ENCODE measurements around the gene OSBPL6. TPM values are rescaled to one million over a fixed set of nuclear protein-coding genes. Genes with fewer than 3 reads are reported as not detected.
A peak's percentile ranks its signal among the peaks of the same experiment; 100 is the strongest.

OSBPL6 gene
- total RNA-seq, 4 donors from 2014 or later, result 1.8 to 9.9 (median 2.8) TPM

DNA sequence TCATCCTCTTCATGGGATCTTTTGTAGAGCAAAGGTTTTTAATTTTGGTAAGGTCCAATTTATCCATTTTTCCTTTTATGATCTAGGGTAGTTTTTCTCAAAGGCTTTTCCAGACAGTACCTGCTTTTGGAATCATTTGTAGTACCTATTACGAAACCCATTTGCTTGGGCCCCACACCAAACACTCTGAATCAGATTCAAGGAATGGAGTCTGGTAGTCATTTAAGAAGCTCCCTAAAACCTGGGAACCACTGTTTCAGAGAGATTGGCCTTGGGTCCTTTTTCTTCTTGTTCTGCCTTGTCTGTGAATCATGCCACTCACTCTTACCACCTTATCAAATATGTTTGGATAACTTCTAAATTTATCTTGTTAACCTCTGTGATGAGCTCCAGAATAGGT, 40.3 kb downstream of the OSBPL6 start:
- Histone ChIP-seq H3K4me1 (no peaks in the 10 kb centered on the region), H3K4me3 (no peak overlapping the region), H3K36me3 (no peaks in the 10 kb centered on the region), H3K9me3 (no peaks in the 10 kb centered on the region), H3K27ac (no peak overlapping the region), H3K27me3 (no peaks in the 10 kb centered on the region)
- no peak for DNase-seq
- TF ChIP-seq, protein P1, sequence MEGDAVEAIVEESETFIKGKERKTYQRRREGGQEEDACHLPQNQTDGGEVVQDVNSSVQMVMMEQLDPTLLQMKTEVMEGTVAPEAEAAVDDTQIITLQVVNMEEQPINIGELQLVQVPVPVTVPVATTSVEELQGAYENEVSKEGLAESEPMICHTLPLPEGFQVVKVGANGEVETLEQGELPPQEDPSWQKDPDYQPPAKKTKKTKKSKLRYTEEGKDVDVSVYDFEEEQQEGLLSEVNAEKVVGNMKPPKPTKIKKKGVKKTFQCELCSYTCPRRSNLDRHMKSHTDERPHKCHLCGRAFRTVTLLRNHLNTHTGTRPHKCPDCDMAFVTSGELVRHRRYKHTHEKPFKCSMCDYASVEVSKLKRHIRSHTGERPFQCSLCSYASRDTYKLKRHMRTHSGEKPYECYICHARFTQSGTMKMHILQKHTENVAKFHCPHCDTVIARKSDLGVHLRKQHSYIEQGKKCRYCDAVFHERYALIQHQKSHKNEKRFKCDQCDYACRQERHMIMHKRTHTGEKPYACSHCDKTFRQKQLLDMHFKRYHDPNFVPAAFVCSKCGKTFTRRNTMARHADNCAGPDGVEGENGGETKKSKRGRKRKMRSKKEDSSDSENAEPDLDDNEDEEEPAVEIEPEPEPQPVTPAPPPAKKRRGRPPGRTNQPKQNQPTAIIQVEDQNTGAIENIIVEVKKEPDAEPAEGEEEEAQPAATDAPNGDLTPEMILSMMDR (IDR thresholded peaks at IDR 0.05), result no peak
- TF ChIP-seq POLR2A (IDR thresholded peaks at IDR 0.05), result no peak
- intact Hi-C loops (cut with DNase I; ENCODE audit: low total_unique reads), result no loop called here

DNA sequence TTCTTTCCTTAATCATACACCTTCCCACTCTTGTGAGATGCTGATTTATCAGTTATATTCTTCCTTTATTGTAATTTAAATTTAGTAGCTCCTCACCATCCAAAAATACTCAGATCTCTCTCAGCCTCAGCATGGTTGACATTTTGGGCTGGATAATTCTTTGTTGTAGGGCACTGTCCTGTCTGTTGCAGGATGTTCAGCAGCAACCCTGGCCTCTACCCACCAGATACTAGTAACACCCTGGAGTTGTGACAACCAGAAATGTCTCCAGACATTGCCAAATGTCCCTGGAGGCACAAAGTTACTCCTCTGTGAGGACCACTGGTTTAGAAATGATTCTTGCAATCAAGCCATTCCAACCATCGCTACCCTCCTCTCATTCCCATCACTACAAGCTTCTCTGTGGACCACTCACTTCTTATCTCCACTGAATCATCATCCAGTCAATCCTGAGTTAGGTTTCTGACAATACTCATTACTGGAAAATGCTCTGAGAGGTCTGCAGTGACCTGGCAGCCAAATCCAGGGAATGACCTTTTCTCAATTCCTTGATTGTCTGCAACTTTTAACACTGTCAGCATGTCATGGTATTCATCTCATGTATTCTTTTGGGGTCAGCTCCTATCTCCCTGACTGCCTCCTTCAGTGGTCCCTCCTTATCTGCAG, 43.3 kb downstream of the OSBPL6 start:
- no peak overlapping the region for H3K4me3 ChIP-seq
- H3K4me1 ChIP-seq, result peaks cover 0 to 8% of the 10 kb centered on the region in 2 donors
- no peaks in the 10 kb centered on the region for H3K27me3 ChIP-seq
- no peak for TF ChIP-seq POLR2A (IDR thresholded peaks at IDR 0.05)
- TF ChIP-seq, protein P1 (IDR thresholded peaks at IDR 0.05), result no peak
- H3K36me3 ChIP-seq, result no peaks in the 10 kb centered on the region
- H3K27ac ChIP-seq, result no peak overlapping the region
- H3K9me3 ChIP-seq, result no peaks in the 10 kb centered on the region
- DNase-seq, result no peak
- intact Hi-C loops (cut with DNase I; ENCODE audit: low total_unique reads), result no loop called here

DNA sequence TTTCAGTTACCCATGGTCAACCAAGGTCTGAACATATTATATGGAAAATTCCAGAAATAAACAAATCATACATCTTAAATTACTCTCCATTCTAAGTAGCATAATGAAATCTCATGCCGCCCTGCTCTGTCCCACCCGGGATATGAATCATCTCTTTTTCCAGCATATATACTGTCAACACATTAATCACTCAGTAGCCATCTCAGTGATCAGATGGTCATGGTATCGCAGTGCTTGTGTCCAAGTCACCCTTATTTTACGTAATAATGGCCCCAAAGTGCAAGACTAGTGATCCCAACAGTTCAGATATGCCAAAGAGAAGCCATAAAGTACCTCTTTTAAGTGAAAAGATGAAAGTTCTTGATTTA, 43.8 kb downstream of the OSBPL6 start:
- DNase-seq, result no peak
- Histone ChIP-seq H3K27me3 (no peaks in the 10 kb centered on the region), H3K4me3 (no peak overlapping the region), H3K27ac (no peak overlapping the region), H3K9me3 (no peaks in the 10 kb centered on the region), H3K36me3 (no peaks in the 10 kb centered on the region), H3K4me1 (peaks cover 0 to 8% of the 10 kb centered on the region in 2 donors)
- no peak for TF ChIP-seq POLR2A (IDR thresholded peaks at IDR 0.05)
- TF ChIP-seq, protein P1 (IDR thresholded peaks at IDR 0.05), result no peak
- intact Hi-C loops (cut with DNase I; ENCODE audit: low total_unique reads), result no loop called here

DNA sequence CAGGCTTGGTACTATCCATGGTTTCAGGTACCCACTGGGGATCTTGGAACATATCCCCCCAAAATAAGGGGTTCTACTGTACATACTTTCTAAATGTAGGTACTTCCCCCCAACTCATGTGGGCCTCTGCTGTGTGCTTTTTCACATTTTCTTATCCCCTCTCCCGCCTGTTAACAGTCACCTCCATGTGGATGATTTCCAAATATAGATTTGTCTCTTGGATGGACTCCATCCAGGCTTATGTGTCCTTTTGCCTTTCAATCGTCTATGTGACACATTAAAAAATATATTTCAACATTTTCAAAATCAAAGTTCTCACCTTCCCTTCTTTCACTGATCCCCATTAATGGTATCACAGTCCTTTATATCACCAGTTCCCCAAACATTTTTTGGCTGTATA, 44.4 kb downstream of the OSBPL6 start:
- Histone ChIP-seq H3K4me1 (peaks cover 0 to 8% of the 10 kb centered on the region in 2 donors), H3K4me3 (no peak overlapping the region), H3K36me3 (no peaks in the 10 kb centered on the region), H3K27ac (no peak overlapping the region), H3K27me3 (no peaks in the 10 kb centered on the region), H3K9me3 (no peaks in the 10 kb centered on the region)
- DNase-seq, result no peak
- intact Hi-C loops (cut with DNase I; ENCODE audit: low total_unique reads), result no loop called here
- no peak for TF ChIP-seq POLR2A (IDR thresholded peaks at IDR 0.05)
- TF ChIP-seq, protein P1 (IDR thresholded peaks at IDR 0.05), result no peak

DNA sequence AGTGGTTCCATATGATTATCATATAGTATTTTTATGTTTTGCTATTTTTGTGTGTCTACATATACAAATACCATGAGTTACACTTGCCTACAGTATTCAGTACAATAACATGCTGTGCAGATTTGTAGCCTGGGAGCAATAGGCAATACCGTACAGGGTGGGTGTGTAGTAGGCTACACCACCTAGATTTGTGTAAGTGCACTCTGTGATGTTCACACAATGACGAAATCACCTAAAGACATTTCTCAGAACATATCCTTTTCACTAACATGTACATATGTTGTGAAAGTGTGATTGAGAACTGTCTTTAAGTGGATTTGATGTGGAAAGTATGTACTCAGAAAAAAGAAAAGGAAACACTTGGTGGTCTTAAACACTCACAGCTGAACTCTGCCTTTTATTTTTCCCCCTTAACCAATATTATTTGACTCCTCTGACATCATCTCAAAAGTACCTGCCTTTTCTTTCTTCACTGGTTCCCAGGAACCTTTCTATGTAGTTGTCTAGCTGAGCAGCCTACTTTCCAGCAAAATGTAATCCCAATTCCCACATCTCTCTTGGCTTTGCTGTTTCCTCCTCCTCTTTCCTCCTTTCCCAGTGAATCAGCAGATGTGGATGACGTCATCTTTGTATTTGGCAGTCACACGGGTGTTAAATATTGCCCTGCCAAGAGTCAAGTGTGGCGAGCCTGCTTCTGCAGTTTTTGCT, 47.7 kb downstream of the OSBPL6 start:
- Histone ChIP-seq H3K4me3 (no peak overlapping the region), H3K9me3 (no peaks in the 10 kb centered on the region), H3K36me3 (no peaks in the 10 kb centered on the region), H3K27me3 (no peaks in the 10 kb centered on the region), H3K4me1 (peaks cover 0 to 8% of the 10 kb centered on the region in 2 donors), H3K27ac (peak overlapping the region in 1 of 2 donors; percentile 22)
- no peak for TF ChIP-seq POLR2A (IDR thresholded peaks at IDR 0.05)
- TF ChIP-seq, protein P1 (IDR thresholded peaks at IDR 0.05), result no peak
- intact Hi-C loops (cut with DNase I; ENCODE audit: low total_unique reads), result no loop called here
- DNase-seq, result peak; percentile 62 to 66

Measured in uterus (tissue), 4 donors.